Measurements from ENCODE around the gene PPDPF.

The PPDPF gene

DNA sequence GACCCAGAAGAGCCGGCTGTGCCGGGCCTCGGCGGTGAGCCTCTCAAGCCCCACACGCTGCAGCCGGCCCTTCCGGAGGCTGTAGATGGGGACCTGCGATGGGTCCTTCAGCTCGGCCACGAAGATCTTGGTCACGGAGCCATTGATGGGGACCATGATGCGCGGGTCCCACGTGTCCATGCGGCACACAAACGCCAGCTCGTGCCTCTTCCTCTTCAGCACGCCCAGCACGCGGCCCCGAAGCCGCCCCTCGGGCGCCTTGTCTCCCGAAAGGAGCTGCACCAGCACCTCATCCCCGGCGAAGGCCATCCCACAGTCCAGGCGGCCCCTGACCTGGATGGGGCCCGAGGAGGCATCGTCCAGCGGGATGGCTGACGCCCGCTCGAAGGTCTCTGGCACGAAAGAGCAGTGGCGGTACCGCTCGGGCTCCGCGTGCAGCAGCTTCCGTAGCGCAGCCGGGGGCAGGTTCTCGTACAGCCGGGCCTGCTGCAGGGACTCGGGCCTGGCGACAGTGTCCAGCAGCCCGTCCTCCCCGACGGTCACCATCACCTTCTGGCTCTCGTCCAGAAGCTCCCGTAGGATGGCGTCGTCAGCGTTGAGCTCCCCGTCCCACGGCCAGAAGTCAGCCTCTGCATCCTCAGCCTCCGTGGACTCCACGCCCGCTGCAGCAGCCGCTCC lies 44.6 kb downstream of the PPDPF start:
- no peak for DNase-seq
- Histone ChIP-seq H3K27me3 (replicated peaks; ENCODE audit: control insufficient read depth, insufficient read depth, low read length, poor library complexity, severe bottlenecking) (no peaks in the 10 kb centered on the region), H3K9me3 (ENCODE audit: control insufficient read depth, low read length) (no peaks in the 10 kb centered on the region), H3K4me1 (ENCODE audit: control insufficient read depth, insufficient read depth, low read length, poor library complexity, severe bottlenecking) (peaks cover 23% of the 10 kb centered on the region), H3K36me3 (ENCODE audit: control insufficient read depth, insufficient read depth, low read length) (peaks cover 48% of the 10 kb centered on the region), H3K4me3 (ENCODE audit: insufficient read depth, low read depth, low read length, poor library complexity, severe bottlenecking) (no peak overlapping the region), H3K27ac (ENCODE audit: insufficient read depth, low read length, poor library complexity, severe bottlenecking) (no peak overlapping the region)

GRCh38 chr20:63565699-63566335 lies 45.3 kb downstream of the PPDPF start:
- peaks cover 23% of the 10 kb centered on the region for H3K4me1 ChIP-seq (ENCODE audit: control insufficient read depth, insufficient read depth, low read length, poor library complexity, severe bottlenecking)
- H3K4me3 ChIP-seq (ENCODE audit: insufficient read depth, low read depth, low read length, poor library complexity, severe bottlenecking): no peak overlapping the region
- H3K36me3 ChIP-seq (ENCODE audit: control insufficient read depth, insufficient read depth, low read length): peaks cover 42% of the 10 kb centered on the region

GRCh38 chr20:63566395-63567135 lies 46.0 kb downstream of the PPDPF start:
- Histone ChIP-seq H3K36me3 (ENCODE audit: control insufficient read depth, insufficient read depth, low read length) (peaks cover 35% of the 10 kb centered on the region), H3K9me3 (ENCODE audit: control insufficient read depth, low read length) (no peaks in the 10 kb centered on the region), H3K4me3 (ENCODE audit: insufficient read depth, low read depth, low read length, poor library complexity, severe bottlenecking) (no peak overlapping the region), H3K27me3 (replicated peaks; ENCODE audit: control insufficient read depth, insufficient read depth, low read length, poor library complexity, severe bottlenecking) (no peaks in the 10 kb centered on the region), H3K27ac (ENCODE audit: insufficient read depth, low read length, poor library complexity, severe bottlenecking) (no peak overlapping the region), H3K4me1 (ENCODE audit: control insufficient read depth, insufficient read depth, low read length, poor library complexity, severe bottlenecking) (peaks cover 23% of the 10 kb centered on the region)
- no peak for DNase-seq

More at GRCh38 chr20:63565699-63566335, 45.3 kb downstream of the PPDPF start:
- no peak for DNase-seq
- no peaks in the 10 kb centered on the region for H3K27me3 ChIP-seq (replicated peaks; ENCODE audit: control insufficient read depth, insufficient read depth, low read length, poor library complexity, severe bottlenecking)
- H3K9me3 ChIP-seq (ENCODE audit: control insufficient read depth, low read length): no peaks in the 10 kb centered on the region
- H3K27ac ChIP-seq (ENCODE audit: insufficient read depth, low read length, poor library complexity, severe bottlenecking): no peak overlapping the region

DNA sequence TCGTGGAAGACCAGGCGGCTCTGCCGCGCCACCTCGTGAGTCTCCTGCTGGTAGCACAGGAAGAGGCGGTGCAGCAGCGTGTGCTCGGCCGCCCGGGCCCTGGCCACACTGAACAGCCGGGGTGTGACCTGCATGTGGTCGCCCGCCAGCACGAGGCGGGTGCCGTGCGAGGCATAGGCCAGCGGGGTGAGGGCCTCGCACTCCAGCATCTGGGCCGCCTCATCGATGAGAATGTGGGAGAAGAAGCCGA lies 46.5 kb downstream of the PPDPF start:
- no peak for DNase-seq
- Histone ChIP-seq H3K4me3 (ENCODE audit: insufficient read depth, low read depth, low read length, poor library complexity, severe bottlenecking) (no peak overlapping the region), H3K9me3 (ENCODE audit: control insufficient read depth, low read length) (no peaks in the 10 kb centered on the region), H3K27me3 (replicated peaks; ENCODE audit: control insufficient read depth, insufficient read depth, low read length, poor library complexity, severe bottlenecking) (no peaks in the 10 kb centered on the region), H3K36me3 (ENCODE audit: control insufficient read depth, insufficient read depth, low read length) (peaks cover 34% of the 10 kb centered on the region), H3K27ac (ENCODE audit: insufficient read depth, low read length, poor library complexity, severe bottlenecking) (no peak overlapping the region), H3K4me1 (ENCODE audit: control insufficient read depth, insufficient read depth, low read length, poor library complexity, severe bottlenecking) (peaks cover 23% of the 10 kb centered on the region)

DNA sequence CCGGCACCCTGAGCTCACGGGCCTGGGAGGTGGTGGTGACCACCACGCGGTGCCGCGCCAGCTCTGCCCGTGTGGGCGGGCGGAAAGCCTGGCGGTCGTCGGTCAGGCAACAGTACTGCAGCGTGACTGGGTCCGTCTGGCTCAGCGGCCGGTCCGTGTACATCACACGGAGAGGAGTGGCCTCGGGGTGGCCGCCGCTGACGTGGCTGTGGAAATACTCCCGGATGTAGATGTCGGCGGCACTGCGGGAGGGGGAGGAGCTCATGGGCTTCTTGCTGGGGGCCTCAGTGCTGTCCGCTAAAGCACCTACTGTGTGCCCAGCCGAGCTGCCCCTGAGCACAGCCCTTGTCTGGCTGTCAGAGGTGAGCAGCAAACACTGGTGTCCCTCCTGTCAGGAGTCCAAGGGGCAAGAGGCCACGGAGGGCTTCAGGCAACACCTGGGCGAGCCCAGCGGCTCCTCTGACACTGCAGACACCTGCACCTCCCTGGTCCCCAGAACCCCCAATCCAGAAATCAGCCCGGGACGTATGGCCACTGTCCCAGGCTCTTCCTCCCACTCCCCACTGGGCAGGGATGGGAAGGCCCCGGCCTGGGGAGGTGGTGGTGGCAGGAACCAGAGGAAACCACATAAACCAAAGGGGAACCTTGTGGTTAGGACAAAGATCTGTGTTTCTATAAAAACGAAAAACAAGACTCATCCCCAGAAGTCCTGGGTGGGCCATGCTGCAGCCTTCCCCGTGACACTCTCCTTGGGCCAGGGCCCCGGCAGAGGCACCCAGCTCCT lies 47.0 kb downstream of the PPDPF start:
- H3K27ac ChIP-seq (ENCODE audit: insufficient read depth, low read length, poor library complexity, severe bottlenecking): no peak overlapping the region
- no peaks in the 10 kb centered on the region for H3K27me3 ChIP-seq (replicated peaks; ENCODE audit: control insufficient read depth, insufficient read depth, low read length, poor library complexity, severe bottlenecking)
- peak; percentile 29 to 50 (median 45) for DNase-seq
- peak overlapping the region; percentile 53 for H3K4me3 ChIP-seq (ENCODE audit: insufficient read depth, low read depth, low read length, poor library complexity, severe bottlenecking)
- peaks cover 29% of the 10 kb centered on the region for H3K36me3 ChIP-seq (ENCODE audit: control insufficient read depth, insufficient read depth, low read length)
- H3K9me3 ChIP-seq (ENCODE audit: control insufficient read depth, low read length): no peaks in the 10 kb centered on the region
- H3K4me1 ChIP-seq (ENCODE audit: control insufficient read depth, insufficient read depth, low read length, poor library complexity, severe bottlenecking): peaks cover 23% of the 10 kb centered on the region

DNA sequence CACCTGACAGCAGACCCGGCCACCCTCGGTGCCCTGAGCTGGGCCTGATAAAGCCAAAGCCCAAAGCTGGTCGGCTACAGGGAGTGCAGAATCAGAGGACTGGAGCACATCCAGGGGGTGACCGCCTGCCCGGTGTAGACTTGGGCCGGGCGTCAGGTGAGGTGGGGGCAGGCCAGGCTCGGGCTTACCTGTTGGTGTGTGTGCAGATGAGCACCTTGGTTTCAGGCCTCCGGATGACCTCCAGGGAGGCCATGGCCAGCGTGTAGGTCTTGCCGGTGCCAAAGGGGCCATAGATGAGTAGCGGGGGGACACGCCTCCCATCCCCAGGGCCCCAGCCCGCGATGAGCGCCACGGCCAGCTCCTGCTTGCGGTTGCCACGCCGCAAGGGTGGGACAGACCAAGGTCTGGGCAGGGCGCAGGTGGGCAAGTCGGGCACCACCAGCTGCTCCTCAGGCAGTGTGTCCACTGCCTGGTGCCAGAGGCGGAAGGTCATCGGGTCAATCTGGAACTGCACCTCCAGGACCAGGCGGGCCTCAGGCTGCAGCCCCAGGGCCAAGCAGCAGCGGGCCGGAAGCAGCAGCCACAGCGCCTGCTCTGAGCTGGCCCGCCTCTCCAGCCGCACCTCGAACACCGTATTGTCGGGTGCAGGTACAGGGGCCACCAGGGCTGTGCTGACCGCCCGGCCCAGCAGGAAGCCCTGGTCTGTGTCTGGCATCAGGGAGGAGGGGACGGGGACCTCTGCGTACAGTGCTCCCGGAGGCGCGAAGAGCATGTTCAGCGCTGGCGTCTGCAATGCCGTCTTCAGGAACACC lies 47.8 kb downstream of the PPDPF start:
- peaks cover 21% of the 10 kb centered on the region for H3K36me3 ChIP-seq (ENCODE audit: control insufficient read depth, insufficient read depth, low read length)
- peak overlapping the region; percentile 53 for H3K4me3 ChIP-seq (ENCODE audit: insufficient read depth, low read depth, low read length, poor library complexity, severe bottlenecking)
- H3K4me1 ChIP-seq (ENCODE audit: control insufficient read depth, insufficient read depth, low read length, poor library complexity, severe bottlenecking): peaks cover 28% of the 10 kb centered on the region
- no peaks in the 10 kb centered on the region for H3K27me3 ChIP-seq (replicated peaks; ENCODE audit: control insufficient read depth, insufficient read depth, low read length, poor library complexity, severe bottlenecking)
- H3K9me3 ChIP-seq (ENCODE audit: control insufficient read depth, low read length): no peaks in the 10 kb centered on the region
- H3K27ac ChIP-seq (ENCODE audit: insufficient read depth, low read length, poor library complexity, severe bottlenecking): no peak overlapping the region
- no peak for DNase-seq

DNA sequence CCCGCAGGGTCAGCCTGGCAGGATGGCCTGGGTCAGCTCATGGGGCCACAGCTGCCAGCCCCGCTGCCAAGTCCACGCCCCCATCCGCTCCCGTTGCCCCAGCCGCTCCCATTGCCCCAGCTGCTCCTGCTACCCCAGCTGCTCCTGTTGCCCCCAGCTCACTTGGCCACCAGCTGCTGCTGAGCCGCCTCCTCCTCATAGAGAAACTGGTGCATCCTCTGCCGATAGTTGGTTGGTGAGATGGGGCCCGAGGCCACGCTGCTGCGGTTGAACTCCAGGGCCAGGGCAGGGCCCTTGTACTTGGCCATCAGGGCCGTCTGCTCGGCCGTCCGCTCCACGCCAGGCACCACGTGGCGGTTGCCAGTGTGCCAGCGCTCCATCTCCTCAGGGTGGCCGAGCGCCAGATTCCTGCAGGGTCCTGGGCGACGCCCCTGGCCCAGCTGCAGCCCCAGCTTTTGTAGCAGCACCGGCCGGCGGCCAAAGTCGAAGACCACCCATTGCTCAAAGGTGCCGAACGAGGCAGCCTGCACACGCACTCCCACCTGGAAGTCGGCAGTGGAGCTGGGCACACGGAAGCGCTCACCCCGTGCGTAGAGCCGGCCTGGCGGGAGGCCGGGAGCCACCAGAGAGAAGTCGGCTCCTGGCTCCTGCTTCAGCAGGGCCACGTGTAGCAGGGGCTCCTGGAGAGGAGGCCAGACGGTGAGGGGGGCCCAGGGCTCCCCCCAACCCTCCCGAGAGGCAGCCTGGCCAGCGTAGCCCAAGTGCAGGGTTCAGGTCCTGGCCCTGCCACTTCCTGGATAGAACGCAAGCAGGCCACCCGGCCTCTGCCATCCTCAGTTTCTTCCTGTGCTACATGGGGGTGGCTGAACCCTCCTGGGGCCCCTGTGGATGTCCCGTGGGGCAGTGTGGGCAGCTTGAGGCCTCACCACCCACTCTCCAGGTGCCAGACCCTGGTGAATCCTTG lies 48.7 kb downstream of the PPDPF start:
- no peak for DNase-seq
- no peaks in the 10 kb centered on the region for H3K27me3 ChIP-seq (replicated peaks; ENCODE audit: control insufficient read depth, insufficient read depth, low read length, poor library complexity, severe bottlenecking)
- H3K36me3 ChIP-seq (ENCODE audit: control insufficient read depth, insufficient read depth, low read length): peaks cover 14% of the 10 kb centered on the region
- peaks cover 31% of the 10 kb centered on the region for H3K4me1 ChIP-seq (ENCODE audit: control insufficient read depth, insufficient read depth, low read length, poor library complexity, severe bottlenecking)
- H3K27ac ChIP-seq (ENCODE audit: insufficient read depth, low read length, poor library complexity, severe bottlenecking): no peak overlapping the region
- H3K4me3 ChIP-seq (ENCODE audit: insufficient read depth, low read depth, low read length, poor library complexity, severe bottlenecking): peak overlapping the region; percentile 29
- H3K9me3 ChIP-seq (ENCODE audit: control insufficient read depth, low read length): no peaks in the 10 kb centered on the region

DNA sequence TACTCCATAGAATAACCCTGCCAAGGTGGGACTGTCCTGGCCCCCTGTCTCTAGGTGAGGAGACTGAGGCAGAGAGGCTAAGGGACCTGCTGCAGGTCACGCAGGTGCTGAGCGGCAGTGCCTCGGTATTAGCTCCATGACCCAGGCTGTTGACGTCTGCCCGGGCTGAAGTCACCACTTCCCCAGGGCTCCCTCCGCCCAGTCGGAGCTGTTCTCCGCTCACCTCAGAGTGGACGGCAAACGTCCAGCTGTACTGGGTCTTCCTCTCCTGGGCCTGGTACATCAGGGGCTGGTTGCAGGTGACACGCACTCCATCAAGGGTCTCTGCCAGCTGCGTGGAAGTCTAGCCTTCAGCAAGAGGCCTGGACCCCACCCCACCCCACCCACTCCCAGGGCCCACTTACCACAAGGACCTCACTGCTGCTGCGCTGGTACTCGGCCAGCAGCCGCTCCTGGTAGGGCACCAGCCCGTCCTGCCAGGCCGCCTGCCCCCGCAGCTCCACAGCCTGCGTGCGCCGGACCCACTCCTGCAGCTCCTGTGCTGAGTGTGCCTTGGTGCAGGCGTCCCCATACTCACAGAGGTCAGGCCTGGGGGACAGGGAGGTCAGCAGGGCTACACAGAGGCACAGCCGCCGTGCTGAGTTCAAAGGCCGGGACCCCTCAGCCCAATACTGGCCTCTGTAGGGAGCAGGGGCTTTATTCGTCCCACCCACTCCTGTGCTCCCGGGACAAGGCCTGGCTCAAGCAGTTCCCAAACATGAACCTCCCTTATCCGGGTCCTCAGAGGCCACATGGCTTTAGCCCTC lies 49.9 kb downstream of the PPDPF start:
- H3K27me3 ChIP-seq (replicated peaks; ENCODE audit: control insufficient read depth, insufficient read depth, low read length, poor library complexity, severe bottlenecking): no peaks in the 10 kb centered on the region
- peaks cover 3% of the 10 kb centered on the region for H3K36me3 ChIP-seq (ENCODE audit: control insufficient read depth, insufficient read depth, low read length)
- DNase-seq: no peak
- H3K4me3 ChIP-seq (ENCODE audit: insufficient read depth, low read depth, low read length, poor library complexity, severe bottlenecking): no peak overlapping the region
- H3K9me3 ChIP-seq (ENCODE audit: control insufficient read depth, low read length): no peaks in the 10 kb centered on the region
- H3K4me1 ChIP-seq (ENCODE audit: control insufficient read depth, insufficient read depth, low read length, poor library complexity, severe bottlenecking): peaks cover 31% of the 10 kb centered on the region
- no peak overlapping the region for H3K27ac ChIP-seq (ENCODE audit: insufficient read depth, low read length, poor library complexity, severe bottlenecking)

All from effector memory CD4-positive, alpha-beta T cell (primary cell).